ENCODE data around the gene FBXL2. TPM values are rescaled to one million over a fixed set of nuclear protein-coding genes. Genes with fewer than 3 reads are reported as not detected.
A peak's percentile ranks its signal among the peaks of the same experiment; 100 is the strongest.

The FBXL2 gene
- total RNA-seq, 4 donors from 2014 or later, result 0.76 to 6.0 (median 3.0) TPM

DNA sequence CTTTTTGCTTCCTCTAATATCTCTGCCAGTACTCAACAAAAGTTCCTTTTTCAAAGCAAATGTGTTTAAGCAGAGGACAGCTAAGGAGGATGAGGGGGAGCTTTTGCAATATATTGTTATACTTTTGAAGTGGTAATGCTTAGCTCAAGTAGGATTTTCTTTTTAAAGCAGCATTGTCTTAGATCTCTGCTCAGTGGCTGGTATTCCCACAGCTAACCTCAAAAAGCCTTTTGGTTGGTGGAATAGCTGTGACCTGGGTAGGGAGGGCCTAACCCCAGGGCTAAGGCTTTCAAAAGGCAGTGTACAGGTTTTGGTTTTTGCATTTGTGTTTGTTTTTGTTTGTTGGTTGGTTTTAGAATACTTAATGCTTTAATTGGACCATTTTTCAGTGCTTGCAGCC lies 86.8 kb downstream of the FBXL2 start:
- intact Hi-C loops (cut with DNase I; ENCODE audit: low total_unique reads), result no loop called here
- no peak for TF ChIP-seq POLR2A (IDR thresholded peaks at IDR 0.05)
- TF ChIP-seq, protein P1, sequence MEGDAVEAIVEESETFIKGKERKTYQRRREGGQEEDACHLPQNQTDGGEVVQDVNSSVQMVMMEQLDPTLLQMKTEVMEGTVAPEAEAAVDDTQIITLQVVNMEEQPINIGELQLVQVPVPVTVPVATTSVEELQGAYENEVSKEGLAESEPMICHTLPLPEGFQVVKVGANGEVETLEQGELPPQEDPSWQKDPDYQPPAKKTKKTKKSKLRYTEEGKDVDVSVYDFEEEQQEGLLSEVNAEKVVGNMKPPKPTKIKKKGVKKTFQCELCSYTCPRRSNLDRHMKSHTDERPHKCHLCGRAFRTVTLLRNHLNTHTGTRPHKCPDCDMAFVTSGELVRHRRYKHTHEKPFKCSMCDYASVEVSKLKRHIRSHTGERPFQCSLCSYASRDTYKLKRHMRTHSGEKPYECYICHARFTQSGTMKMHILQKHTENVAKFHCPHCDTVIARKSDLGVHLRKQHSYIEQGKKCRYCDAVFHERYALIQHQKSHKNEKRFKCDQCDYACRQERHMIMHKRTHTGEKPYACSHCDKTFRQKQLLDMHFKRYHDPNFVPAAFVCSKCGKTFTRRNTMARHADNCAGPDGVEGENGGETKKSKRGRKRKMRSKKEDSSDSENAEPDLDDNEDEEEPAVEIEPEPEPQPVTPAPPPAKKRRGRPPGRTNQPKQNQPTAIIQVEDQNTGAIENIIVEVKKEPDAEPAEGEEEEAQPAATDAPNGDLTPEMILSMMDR (IDR thresholded peaks at IDR 0.05), result no peak
- no peak for DNase-seq (ENCODE audit: low spot score in 2 of 2)
- no peak overlapping the region for H3K4me3 ChIP-seq (ENCODE audit: low read depth, poor library complexity, severe bottlenecking)

DNA sequence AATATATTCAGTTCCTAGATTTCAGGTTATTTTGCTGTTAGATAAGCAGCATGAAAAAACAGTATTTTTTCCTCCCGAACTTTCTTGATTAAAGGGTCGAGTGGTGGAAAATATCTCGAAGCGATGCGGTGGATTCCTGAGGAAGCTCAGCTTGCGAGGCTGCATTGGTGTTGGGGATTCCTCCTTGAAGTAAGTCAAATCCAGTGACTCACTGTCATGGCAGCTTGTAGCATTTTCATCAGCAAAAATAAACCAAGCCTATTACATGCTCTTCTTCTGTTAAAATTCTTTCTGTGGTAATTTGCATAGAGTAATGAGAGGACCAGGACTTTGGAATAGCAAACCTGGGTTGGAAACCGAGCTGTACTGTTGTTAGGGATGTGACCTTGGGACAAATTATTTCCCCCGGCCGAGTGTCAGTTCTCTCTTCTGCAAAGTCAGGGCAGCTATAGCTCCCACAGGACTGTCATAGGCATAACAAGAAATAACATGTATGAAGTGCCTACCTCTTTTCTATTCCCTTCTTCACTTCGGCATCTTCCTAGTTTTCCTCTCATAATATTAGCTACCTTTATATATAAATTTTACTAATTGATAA lies 87.4 kb downstream of the FBXL2 start:
- DNase-seq (ENCODE audit: low spot score in 2 of 2), result no peak
- intact Hi-C loops (cut with DNase I; ENCODE audit: low total_unique reads), result no loop called here
- WGBS, 2 donors, result 90 to 93% methylated on average over 10 of the region's 10 CpGs

DNA sequence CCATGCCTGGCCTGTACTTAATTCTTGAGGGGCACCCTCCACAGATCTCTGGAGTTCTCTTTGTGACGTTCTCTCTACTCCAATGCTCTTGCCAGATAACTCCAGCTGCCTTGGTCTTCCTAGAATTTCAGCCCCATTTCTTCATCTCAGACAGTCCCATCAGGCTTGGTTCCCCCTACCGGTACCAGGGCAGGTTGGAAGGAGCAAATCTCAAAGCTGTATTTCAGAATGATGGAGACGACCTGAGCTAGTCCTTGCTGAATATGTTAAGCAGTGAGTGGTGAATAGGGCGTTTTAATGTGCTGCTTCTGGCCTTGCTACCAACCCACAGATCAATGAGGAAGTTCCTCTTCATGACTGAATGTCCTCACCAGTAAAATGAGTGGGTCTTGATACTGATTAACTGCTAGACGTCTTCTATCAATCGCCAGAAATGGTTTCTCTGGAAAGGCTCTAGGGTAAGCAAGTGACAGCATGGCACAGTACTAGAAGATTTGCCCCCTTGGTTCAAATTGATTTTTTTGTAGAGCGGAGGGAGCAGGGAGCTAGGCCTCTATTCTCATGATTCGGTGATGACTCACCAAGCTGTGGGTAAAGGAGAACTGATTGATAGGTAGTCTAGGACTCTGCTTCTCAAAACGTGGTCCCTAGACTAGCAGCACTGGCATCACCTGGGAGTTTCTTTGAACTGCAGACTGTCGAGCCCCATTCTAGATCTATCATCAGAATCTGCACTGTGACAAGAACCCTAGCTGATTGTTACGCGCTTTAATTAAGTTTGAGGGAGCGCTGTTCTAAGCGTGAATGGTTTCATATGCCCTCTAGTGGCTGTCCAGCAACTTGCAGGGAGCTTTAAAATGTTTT lies 95.2 kb downstream of the FBXL2 start:
- TF ChIP-seq, protein P1 (IDR thresholded peaks at IDR 0.05), result peak in 1 of 3 donors; percentile 63
- TF ChIP-seq POLR2A (IDR thresholded peaks at IDR 0.05), result no peak
- peak in 1 of 2 donors; percentile 23 for DNase-seq (ENCODE audit: low spot score in 2 of 2)
- no peak overlapping the region for H3K4me3 ChIP-seq (ENCODE audit: low read depth, poor library complexity, severe bottlenecking)
- WGBS, 2 donors, result 53 to 56% methylated on average over 14 of the region's 14 CpGs
- intact Hi-C loops (cut with DNase I; ENCODE audit: low total_unique reads), result loop anchor here (10.0 kb wide), 1 partner anchor 248 kb away; no protein-coding TSS in a partner anchor

More for the DNA sequence above, 87.4 kb downstream of the FBXL2 start:
- TF ChIP-seq POLR2A (IDR thresholded peaks at IDR 0.05), result no peak
- TF ChIP-seq, protein P1 (IDR thresholded peaks at IDR 0.05), result no peak
- H3K4me3 ChIP-seq (ENCODE audit: low read depth, poor library complexity, severe bottlenecking), result no peak overlapping the region

DNA sequence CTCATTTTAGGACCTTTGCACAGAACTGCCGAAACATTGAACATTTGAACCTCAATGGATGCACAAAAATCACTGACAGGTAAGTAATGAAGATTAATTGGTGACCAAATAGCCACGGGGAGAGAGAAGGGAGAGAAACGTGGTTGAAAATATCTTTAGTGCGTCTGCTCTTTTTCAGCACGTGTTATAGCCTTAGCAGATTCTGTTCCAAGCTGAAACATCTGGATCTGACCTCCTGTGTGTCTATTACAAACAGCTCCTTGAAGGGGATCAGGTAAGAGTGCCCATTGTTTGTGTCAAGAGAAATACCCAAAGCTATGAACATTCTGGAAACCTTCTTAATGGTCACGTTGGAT lies 95.8 kb downstream of the FBXL2 start:
- intact Hi-C loops (cut with DNase I; ENCODE audit: low total_unique reads), result loop anchor here (10.0 kb wide), 1 partner anchor 248 kb away; no protein-coding TSS in a partner anchor
- DNase-seq (ENCODE audit: low spot score in 2 of 2), result no peak
- 45 to 48% methylated on average over 6 of the region's 6 CpGs for WGBS, 2 donors
- H3K4me3 ChIP-seq (ENCODE audit: low read depth, poor library complexity, severe bottlenecking), result no peak overlapping the region
- TF ChIP-seq POLR2A (IDR thresholded peaks at IDR 0.05), result no peak
- TF ChIP-seq, protein P1 (IDR thresholded peaks at IDR 0.05), result no peak

DNA sequence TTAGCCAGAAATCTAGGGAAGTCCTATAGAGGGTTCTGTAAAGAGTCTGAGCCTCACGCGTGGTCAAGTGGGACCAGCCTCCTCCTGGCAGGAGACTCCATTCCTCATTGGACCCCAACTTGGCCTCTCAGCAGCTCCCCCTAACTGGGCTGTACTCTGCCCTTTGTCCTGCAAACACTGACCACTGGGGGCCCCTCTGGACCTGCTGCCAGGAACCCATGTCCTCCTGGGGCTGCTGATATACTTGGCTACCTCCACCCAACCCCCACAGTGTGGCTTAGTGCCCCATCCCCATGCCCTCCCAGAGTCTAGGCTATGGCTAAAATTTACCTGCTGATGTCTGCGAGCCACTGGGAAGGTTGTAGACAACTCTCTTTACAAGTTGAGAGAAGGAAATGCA lies 100.2 kb downstream of the FBXL2 start:
- H3K4me3 ChIP-seq (ENCODE audit: low read depth, poor library complexity, severe bottlenecking), result no peak overlapping the region
- no peak for TF ChIP-seq POLR2A (IDR thresholded peaks at IDR 0.05)
- TF ChIP-seq, protein P1 (IDR thresholded peaks at IDR 0.05), result no peak
- WGBS, 2 donors, result 88 to 89% methylated on average over 3 of the region's 3 CpGs
- DNase-seq (ENCODE audit: low spot score in 2 of 2), result no peak
- intact Hi-C loops (cut with DNase I; ENCODE audit: low total_unique reads), result loop anchor here (10.0 kb wide), 1 partner anchor 253 kb away; no protein-coding TSS in a partner anchor
